ENCODE data around the gene RPTOR. TPM values are rescaled to one million over a fixed set of nuclear protein-coding genes. Genes with fewer than 3 reads are reported as not detected.

The RPTOR gene
- polyA plus RNA-seq, 5 donors = 13.5 to 23.7 (median 15.7) TPM

- no peak for DNase-seq
Measured at GRCh38 chr17:80904036-80904753, 359.6 kb downstream of the RPTOR start.

GRCh38 chr17:80905586-80906230 is 361.1 kb downstream of the RPTOR start:
- no peak for DNase-seq

GRCh38 chr17:80906364-80907259 is 362.0 kb downstream of the RPTOR start:
- no peak for DNase-seq

GRCh38 chr17:80907281-80907680 is 362.6 kb downstream of the RPTOR start:
- DNase-seq = no peak

- DNase-seq = no peak
Measured at GRCh38 chr17:80908211-80908610, 363.6 kb downstream of the RPTOR start.

GRCh38 chr17:80908776-80909175 is 364.1 kb downstream of the RPTOR start:
- DNase-seq = no peak

GRCh38 chr17:80909635-80910034 is 365.0 kb downstream of the RPTOR start:
- DNase-seq = no peak

GRCh38 chr17:80910043-80910442 is 365.4 kb downstream of the RPTOR start:
- DNase-seq = no peak

GRCh38 chr17:80912476-80912875 is 367.8 kb downstream of the RPTOR start:
- no peak for DNase-seq

GRCh38 chr17:80913928-80914821 is 369.5 kb downstream of the RPTOR start:
- no peak for DNase-seq

- DNase-seq = no peak
Measured at GRCh38 chr17:80916246-80916645, 371.6 kb downstream of the RPTOR start.

GRCh38 chr17:80917716-80918560 is 373.3 kb downstream of the RPTOR start:
- DNase-seq = no peak

GRCh38 chr17:80918731-80919130 is 374.1 kb downstream of the RPTOR start:
- no peak for DNase-seq

GRCh38 chr17:80919331-80920311 is 375.0 kb downstream of the RPTOR start:
- DNase-seq = no peak

GRCh38 chr17:80920441-80920840 is 375.8 kb downstream of the RPTOR start:
- DNase-seq = no peak

- no peak for DNase-seq
Measured at GRCh38 chr17:80921159-80921558, 376.5 kb downstream of the RPTOR start.

- DNase-seq = no peak
Measured at GRCh38 chr17:80921741-80922579, 377.3 kb downstream of the RPTOR start.

- DNase-seq = no peak
Measured at GRCh38 chr17:80922580-80923160, 378.0 kb downstream of the RPTOR start.
